SIG-M5 (cell line): Measurements from ENCODE around the gene NKX1-1.

Source experiments
- DNase-seq: peaks from one replicate; lab custom pipeline; 2025; lab: John Stamatoyannopoulos, UW

The NKX1-1 gene

GRCh38 chr4:1385373-1386340 is 20.6 kb downstream of the NKX1-1 start:
- DNase-seq, result no peak

GRCh38 chr4:1384675-1385372 is 21.4 kb downstream of the NKX1-1 start:
- DNase-seq, result no peak

DNA sequence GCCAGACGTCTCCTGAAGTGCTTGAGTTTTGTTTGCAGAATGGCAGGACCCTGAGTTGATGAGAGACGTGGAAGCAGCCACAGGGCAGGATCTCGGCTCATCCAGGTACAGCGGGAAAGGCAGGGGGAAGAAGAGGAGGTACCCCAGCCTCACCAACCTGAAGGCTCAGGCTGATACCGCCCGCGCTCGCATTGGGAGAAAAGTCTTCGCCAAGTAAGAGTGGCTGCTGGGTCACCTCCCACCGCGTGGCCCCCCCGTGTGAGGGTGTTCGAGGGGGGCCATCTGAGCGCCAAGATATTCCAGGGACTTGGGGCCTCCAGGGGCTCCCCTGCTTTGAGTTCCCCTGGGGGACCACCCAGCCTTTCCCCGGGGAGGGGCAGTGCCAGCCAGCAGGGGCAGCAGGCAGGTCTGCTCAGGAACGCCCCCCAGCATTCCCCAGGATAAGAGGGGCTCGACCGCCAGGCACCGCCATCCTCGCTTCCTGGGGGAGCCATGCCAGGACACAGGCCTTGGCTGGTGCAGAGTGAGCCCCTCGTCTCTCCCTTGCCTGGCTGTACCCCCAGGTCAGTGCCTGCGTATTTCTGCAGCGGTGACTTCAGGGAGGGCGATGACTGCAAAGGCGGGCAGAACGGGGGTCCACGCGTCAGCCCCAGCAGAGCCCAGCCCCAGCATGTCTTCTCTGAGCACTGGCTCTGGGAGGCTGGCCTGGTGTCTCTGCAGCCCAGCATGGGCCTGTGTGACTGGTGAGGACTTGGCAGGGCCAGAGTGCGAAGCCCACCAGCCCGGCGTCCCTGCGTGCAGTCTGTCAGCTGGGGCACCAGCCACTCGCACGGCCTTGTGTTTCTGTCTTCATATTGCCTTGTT is 22.3 kb downstream of the NKX1-1 start:
- DNase-seq, result no peak

DNA sequence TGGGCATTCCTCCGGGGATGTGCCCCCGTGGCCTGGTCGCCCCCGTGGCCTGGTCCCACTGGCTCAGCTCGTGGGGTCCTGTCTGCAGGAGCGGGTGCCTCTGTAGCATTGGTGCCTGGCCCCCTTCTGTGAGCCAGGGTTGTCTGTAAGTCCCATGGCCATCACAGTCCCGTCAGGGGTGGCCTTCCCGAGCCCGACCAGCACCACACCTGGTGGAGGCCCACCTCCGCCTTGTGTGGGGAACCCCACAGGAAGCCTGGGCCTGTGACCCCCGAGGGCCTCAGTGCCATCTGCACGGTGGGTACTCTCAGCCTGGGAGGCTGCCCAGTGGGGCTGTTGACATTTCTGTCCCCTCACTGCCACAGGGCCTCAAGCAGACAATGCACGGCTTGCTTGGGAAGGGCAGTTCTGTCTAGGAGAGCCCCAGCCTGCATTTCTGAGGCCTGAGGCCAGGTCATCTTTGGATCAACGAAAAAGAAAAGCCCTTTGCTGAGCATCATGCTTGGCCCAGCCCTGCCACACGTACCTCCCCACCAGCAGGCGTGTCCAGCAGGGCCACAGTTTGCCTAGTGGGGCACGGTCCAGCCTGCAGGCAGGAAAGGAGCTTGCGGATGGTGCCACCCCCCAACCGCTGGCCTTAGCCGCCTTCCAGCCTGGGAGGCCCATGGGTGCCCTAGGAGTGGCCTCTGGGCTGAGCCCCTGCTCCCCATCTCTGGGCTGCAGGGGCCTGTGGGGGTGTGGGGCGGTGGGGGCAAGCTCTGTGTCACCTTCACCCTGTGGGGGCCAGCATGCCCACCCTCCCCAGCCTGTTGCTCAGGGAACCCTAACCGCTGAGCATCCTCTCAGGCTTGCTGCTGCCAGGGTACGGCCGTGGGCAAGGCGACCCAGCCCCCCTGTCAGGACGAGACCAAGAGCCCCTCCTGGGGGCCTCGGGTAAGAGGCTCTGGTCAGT is 23.2 kb downstream of the NKX1-1 start:
- DNase-seq, result no peak

GRCh38 chr4:1381944-1382541 is 24.2 kb downstream of the NKX1-1 start:
- no peak for DNase-seq

DNA sequence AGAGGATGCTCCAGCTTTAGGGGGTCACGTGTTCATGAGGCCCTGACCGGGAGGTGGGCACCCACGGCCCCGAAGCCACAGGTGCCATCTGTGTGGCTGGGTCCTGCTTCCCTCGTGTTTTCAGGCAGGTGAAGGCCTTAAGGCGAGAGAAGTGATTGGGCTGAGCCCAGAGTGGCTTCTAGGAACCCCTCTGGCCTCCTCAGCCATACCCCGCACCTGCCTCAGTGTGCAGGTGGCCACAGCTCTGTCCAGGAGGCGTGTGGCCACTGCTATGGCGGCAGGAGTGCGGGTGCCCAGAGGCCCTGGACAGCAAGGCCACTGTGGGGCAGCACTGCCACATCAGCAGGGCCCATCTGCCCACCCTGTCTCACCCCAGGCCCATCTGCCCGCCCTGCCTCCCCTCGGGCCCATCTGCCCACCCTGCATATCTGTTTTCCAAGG is 25.0 kb downstream of the NKX1-1 start:
- DNase-seq, result no peak

DNA sequence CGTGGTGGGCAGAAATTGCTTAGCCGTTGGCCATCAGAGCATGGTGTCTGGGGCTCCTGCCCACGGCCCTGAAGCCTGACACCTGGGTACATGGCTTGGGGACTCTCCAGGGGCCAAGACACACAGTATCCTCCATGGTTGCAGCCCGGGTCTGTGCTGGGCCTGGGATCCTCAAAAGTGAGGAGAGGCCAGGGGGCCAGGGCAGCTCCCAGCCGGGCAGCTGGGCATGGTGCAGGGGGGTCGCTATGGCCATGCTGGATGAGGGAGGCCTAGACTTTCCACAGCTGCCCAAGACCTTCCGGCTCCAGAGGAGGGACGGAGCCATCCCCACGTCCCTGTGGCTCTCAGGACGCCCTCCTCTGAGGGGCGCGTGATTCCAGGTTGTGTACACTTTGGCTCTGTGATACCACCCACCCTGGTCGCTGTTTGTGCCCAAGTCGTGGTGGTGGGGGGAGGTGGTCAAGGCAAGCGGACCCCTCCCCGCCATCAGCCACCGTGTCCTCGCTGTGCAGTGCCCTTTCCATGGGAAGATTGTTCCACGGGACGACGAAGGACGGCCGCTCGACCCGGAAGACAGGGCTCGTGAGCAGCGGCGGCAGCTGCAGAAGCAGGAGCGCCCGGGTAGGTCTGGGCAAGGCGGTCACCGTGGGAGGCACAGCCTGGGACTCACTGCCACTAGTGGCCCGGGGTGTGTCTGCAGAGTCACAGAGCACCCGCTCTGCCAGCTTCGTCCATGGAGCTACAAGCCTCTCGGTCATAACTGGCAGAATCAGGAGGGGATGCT is 25.7 kb downstream of the NKX1-1 start:
- DNase-seq, result no peak

GRCh38 chr4:1379801-1380331 is 26.4 kb downstream of the NKX1-1 start:
- no peak for DNase-seq

DNA sequence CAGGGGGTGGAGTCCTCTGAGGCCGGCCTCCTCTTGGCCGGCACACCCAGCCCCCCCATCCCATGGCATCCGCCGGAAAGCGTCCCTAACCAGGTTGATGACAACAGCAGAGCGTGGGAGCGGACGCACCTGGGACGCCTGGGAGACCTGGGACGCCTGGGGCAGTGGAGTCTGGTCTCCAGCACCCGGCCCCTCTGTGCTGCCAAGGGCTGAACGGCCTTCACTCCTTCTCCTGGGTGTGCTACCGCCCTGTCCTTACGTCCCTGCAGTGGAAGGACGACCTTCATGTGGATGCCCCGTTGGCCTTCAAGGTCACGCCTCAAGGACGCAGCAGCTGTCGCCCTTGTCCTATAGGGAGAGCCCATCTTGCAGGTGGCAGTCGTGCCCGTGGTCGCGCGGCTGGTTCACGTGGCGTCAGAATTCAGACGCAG is 26.9 kb downstream of the NKX1-1 start:
- no peak for DNase-seq

GRCh38 chr4:1378559-1379231 is 27.5 kb downstream of the NKX1-1 start:
- DNase-seq, result no peak

GRCh38 chr4:1377606-1378261 is 28.5 kb downstream of the NKX1-1 start:
- DNase-seq, result no peak

DNA sequence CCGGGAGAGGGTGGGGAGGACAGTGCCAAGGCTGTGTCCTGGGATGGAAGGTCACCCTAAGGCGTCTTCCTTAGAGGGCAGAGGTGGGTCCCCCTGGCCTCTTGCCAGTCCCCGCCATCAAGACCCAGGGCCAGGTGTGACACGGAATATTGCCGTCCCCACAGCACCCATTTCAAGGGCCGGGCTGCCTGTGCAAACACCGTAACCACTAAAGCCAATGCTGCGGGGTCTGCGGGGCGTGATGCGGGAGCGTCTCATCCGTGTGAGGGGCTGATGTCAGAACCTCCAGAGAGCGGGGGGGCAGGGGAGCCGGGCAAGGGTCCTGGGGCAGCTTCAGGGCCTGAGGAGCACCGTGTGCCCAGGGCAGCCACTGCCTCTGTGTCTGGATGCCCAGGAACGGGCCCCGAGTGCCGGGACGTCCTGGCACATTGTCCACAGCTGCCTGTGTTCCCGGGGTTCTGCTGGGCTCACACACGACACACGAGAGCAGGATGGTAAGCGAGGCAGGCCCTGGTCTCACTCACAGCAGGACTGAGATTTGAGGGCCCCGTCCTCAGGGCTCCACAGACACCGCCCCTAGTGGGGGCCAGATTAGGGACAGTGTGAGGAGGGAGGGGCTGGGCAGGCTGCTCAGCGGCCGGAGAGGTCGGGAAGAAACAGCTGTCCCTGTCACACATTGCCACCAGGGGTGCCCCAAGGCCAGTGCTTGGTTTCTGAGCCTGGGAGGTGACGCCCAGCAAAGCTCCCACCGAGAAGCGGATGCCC is 29.2 kb downstream of the NKX1-1 start:
- no peak for DNase-seq

DNA sequence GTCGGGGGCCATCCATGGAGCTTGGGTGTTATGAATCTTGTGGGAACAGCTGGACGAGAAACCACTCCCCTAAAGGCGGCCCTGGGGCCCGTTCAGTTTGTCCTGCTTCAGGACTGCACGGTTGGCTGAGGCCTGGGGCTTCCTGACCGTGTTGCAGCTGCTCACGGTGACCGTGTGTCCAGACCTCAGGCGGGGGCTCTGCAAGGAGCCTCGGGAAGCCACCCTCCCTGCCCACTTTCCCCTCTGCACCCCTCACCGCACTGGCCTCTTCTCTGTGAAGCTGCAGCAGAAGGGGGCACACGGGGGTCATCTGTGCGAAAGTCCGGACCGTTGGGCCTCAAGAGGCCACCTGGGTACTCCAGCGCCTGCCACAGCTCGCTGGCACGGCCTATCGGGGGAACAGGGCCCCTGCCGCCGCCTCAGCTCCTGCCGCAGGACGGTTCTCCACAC is 29.8 kb downstream of the NKX1-1 start:
- DNase-seq, result no peak

- no peak for DNase-seq
Measured at GRCh38 chr4:1375761-1376322, 30.4 kb downstream of the NKX1-1 start.

DNA sequence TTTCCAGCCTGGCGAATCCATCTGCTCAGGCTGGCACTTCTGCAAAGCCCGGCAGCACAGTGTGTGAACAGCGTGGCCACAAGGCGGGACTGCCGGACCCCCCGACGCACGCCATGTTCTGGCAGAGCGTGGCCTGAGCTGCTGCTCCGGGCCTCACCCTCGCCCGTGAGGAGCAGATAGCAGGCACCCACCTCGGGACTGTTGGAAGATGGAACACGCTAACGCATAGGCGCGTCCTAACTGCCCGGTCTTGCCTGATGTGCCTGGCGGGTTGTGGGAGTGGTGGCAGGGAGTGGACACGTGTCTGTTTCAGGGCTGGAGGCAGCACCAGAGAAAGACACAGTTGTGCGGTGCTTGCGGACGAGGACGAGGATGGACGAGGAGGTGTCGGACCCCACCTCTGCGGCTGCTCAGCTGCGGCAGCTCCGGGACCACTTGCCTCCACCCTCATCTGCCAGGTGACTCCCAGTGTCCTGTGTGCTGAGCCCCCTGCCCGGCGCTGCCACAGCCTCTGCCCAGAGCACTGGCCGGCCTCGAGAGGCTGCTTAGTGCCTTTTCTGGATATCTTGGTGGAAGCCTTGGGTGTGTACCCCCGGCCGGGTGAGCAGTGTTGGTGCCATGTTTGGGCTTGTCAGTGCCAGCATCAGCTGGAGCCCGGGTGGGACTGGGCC is 31.1 kb downstream of the NKX1-1 start:
- DNase-seq, result no peak

DNA sequence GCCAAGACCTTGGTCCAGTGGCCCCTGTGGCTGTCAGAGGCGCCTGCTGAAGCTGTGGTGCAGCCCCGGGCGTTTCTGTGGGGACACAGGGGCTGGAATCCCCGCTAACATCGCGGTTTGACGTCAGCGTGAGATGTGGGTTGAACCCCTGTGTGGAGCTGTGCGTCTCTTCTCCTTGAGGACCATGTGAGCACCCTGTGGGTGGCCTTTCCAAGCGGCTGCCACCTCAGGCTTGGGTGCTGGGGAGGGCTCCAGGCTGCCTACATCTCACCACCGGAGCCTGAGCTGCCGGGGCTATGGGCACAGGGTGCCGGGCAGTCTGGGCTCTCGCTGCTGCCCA is 31.6 kb downstream of the NKX1-1 start:
- DNase-seq, result no peak
